Right lobe of liver (tissue), 4 donors: ENCODE data around the gene TTC23.

Experiments
- POLR2A ChIP-seq: fragments of 450-650 bp; IDR thresholded peaks from one replicate; pipeline ENCODE4 v1.6.1; 2017; ENCODE audit warnings: antibody characterized with exemption, mild to moderate bottlenecking
- TF ChIP-seq, protein P1 (sequence below), 4 donors: fragments of 200-600 bp in 3 of 4; fragments of 450-650 bp in 1 of 4; IDR thresholded peaks; one replicate each; pipeline versions ENCODE4 v1.5.1 to v1.8.0; 2016 to 2022; ENCODE audit warnings: antibody characterized with exemption in 4 of 4, mild to moderate bottlenecking in 2 of 4
- donor health status: DM: no; HTN: no; CAD: no.
- donor health status: DM: no; HTN: no; CAD: no.
- donor health status: DM: no; HTN: yes; CAD: no.

GRCh38 chr15:99130765-99131440, 118.5 kb downstream of the TTC23 start:
- TF ChIP-seq, protein P1, sequence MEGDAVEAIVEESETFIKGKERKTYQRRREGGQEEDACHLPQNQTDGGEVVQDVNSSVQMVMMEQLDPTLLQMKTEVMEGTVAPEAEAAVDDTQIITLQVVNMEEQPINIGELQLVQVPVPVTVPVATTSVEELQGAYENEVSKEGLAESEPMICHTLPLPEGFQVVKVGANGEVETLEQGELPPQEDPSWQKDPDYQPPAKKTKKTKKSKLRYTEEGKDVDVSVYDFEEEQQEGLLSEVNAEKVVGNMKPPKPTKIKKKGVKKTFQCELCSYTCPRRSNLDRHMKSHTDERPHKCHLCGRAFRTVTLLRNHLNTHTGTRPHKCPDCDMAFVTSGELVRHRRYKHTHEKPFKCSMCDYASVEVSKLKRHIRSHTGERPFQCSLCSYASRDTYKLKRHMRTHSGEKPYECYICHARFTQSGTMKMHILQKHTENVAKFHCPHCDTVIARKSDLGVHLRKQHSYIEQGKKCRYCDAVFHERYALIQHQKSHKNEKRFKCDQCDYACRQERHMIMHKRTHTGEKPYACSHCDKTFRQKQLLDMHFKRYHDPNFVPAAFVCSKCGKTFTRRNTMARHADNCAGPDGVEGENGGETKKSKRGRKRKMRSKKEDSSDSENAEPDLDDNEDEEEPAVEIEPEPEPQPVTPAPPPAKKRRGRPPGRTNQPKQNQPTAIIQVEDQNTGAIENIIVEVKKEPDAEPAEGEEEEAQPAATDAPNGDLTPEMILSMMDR (IDR thresholded peaks at IDR 0.05): no peak
- TF ChIP-seq POLR2A: no peak
